Cardiac muscle cell (in vitro differentiated cells and primary cell): ENCODE measurements around the gene EVX2. TPM values are rescaled to one million over a fixed set of nuclear protein-coding genes. Genes with fewer than 3 reads are reported as not detected.

Experiments used
- DNase-seq, 2 donors: peaks; one replicate each; pipeline versions ENCODE4 v3.0.0 to v3.0.0-alpha.2; 2010 to 2017; ENCODE audit warnings: low read depth in 1 of 2, low spot score in 1 of 2
- H3K27ac ChIP-seq: fragments of 200-600 bp; sonication (generic); 2 replicates; pipeline ENCODE4 v1.5.1; 2016
- H3K27me3 ChIP-seq: fragments of 200-600 bp; sonication (generic); 2 replicates; pipeline ENCODE4 v1.6.0; 2016; ENCODE audit warnings: control low read depth
- H3K36me3 ChIP-seq: fragments of 200-600 bp; sonication (generic); 2 replicates; pipeline ENCODE4 v1.5.1; 2016; ENCODE audit warnings: control low read depth
- H3K4me1 ChIP-seq: fragments of 200-600 bp; sonication (generic); 2 replicates; pipeline ENCODE4 v1.8.1; 2017; ENCODE audit warnings: low read depth, mild to moderate bottlenecking, mixed run types
- H3K4me3 ChIP-seq: fragments of 200-600 bp; sonication (generic); 2 replicates; pipeline ENCODE4 v1.5.1; 2016; ENCODE audit warnings: mild to moderate bottlenecking
- H3K9me3 ChIP-seq: fragments of 200-600 bp; sonication (generic); 2 replicates; pipeline ENCODE4 v1.5.1; 2017; ENCODE audit warnings: low read depth, mild to moderate bottlenecking, control low read depth
- polyA plus RNA-seq: library from polyadenylated mRNA; unstranded; fragments of >200 nt; fragmentation: Nextera tagmentation; extraction: Ambion mirVana; gene quantifications from 2 replicates; pipeline ENCODE4 v1.2.1, GENCODE V29; 2016
- total RNA-seq: library from RNA; depleted of rRNA; stranded (reverse); fragments of >200 nt; gene quantifications from 2 replicates; pipeline ENCODE4 v1.2.3, GENCODE V29; 2016
- TF ChIP-seq, protein P1 (sequence below): IDR thresholded peaks from 2 replicates; pipeline ENCODE4 v1.5.1; 2012; ENCODE audit warnings: low read depth, mild to moderate bottlenecking, low read length

The EVX2 gene
- total and polyA plus RNA-seq, 2 experiments from 2014 or later, result 0.06 to 0.28 TPM

DNA sequence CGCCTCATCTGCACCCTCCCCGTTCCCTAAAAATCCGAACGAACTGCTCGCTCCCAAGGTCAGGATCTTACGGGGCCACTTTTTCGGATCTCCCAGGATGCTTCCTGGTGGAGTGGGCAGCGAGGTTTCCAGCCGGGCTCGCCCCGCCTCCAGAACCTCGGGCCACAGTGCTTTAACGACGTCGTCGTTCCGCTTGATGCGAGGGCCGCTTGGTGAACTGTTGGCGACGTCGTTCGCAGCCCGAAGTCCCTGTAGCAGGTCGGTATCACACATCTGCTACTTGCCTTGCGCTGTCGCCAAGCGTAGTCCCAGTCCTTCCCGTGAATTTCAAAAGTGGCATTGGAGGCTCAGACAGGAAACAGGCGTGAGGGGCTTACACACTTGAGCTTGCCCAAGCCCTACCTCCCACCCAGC is 15.3 kb downstream of the EVX2 start:
- Histone ChIP-seq H3K27me3 (peaks cover 100% of the 10 kb centered on the region), H3K4me1 (no peaks in the 10 kb centered on the region), H3K4me3 (peak overlapping the region; percentile 10), H3K9me3 (no peaks in the 10 kb centered on the region), H3K27ac (no peak overlapping the region), H3K36me3 (no peaks in the 10 kb centered on the region)
- DNase-seq, result peak in 1 of 2 donors; percentile 49
- TF ChIP-seq, protein P1, sequence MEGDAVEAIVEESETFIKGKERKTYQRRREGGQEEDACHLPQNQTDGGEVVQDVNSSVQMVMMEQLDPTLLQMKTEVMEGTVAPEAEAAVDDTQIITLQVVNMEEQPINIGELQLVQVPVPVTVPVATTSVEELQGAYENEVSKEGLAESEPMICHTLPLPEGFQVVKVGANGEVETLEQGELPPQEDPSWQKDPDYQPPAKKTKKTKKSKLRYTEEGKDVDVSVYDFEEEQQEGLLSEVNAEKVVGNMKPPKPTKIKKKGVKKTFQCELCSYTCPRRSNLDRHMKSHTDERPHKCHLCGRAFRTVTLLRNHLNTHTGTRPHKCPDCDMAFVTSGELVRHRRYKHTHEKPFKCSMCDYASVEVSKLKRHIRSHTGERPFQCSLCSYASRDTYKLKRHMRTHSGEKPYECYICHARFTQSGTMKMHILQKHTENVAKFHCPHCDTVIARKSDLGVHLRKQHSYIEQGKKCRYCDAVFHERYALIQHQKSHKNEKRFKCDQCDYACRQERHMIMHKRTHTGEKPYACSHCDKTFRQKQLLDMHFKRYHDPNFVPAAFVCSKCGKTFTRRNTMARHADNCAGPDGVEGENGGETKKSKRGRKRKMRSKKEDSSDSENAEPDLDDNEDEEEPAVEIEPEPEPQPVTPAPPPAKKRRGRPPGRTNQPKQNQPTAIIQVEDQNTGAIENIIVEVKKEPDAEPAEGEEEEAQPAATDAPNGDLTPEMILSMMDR, result no peak

GRCh38 chr2:176067589-176068418 is 16.0 kb downstream of the EVX2 start:
- Histone ChIP-seq H3K4me1 (peaks cover under 1% of the 10 kb centered on the region), H3K27ac (no peak overlapping the region), H3K4me3 (peak overlapping the region; percentile 10), H3K9me3 (no peaks in the 10 kb centered on the region), H3K27me3 (peaks cover 98% of the 10 kb centered on the region), H3K36me3 (no peaks in the 10 kb centered on the region)
- no peak for DNase-seq
- TF ChIP-seq, protein P1, result no peak

- no peak for DNase-seq
- TF ChIP-seq, protein P1, result no peak
Observed at GRCh38 chr2:176066645-176067588, 16.8 kb downstream of the EVX2 start.

GRCh38 chr2:176063958-176064357 is 19.8 kb downstream of the EVX2 start:
- Histone ChIP-seq H3K4me1 (peaks cover 9% of the 10 kb centered on the region), H3K27me3 (peaks cover 69% of the 10 kb centered on the region), H3K4me3 (no peak overlapping the region), H3K9me3 (no peaks in the 10 kb centered on the region), H3K36me3 (no peaks in the 10 kb centered on the region), H3K27ac (no peak overlapping the region)
- DNase-seq, result no peak
- TF ChIP-seq, protein P1, result no peak

More at GRCh38 chr2:176066645-176067588, 16.8 kb downstream of the EVX2 start:
- H3K9me3 ChIP-seq, result no peaks in the 10 kb centered on the region
- H3K4me1 ChIP-seq, result peaks cover 9% of the 10 kb centered on the region
- no peak overlapping the region for H3K27ac ChIP-seq
- H3K27me3 ChIP-seq, result peaks cover 90% of the 10 kb centered on the region
- no peak overlapping the region for H3K4me3 ChIP-seq
- H3K36me3 ChIP-seq, result no peaks in the 10 kb centered on the region

DNA sequence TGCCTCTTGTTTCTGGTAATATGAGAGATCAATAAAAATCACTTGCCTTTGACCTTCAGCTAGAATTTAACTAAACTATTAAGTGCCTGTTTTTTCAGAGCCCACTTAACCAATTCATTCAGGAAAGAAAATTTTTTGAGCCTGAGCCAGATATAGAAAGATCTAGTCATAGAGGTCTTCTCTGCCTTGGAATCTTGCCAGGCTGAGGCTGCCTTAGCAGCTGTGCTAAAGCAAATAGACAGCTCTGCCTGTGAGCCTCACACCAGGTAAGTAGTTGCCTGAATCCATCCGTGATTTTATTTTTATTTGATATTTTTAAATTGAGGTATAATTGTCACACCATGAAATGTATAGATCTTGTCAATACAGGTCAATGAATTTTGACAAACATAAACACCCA is 27.4 kb downstream of the EVX2 start:
- DNase-seq, result peak in 1 of 2 donors; percentile 50
- TF ChIP-seq, protein P1, result no peak
- no peaks in the 10 kb centered on the region for H3K4me1 ChIP-seq
- peaks cover 8% of the 10 kb centered on the region for H3K27me3 ChIP-seq
- H3K4me3 ChIP-seq, result no peak overlapping the region
- no peaks in the 10 kb centered on the region for H3K36me3 ChIP-seq
- H3K27ac ChIP-seq, result no peak overlapping the region
- H3K9me3 ChIP-seq, result no peaks in the 10 kb centered on the region
